Neural cell (in vitro differentiated cells): Measurements from ENCODE around the gene KATNAL1. TPM values are rescaled to one million over a fixed set of nuclear protein-coding genes. Genes with fewer than 3 reads are reported as not detected.

ENCODE experiments used
- H2AFZ ChIP-seq: fragments of 200-600, 300-800 bp; sonication (generic), shearing (Covaris generic); 2 replicates; pipeline ENCODE4 v1.6.0; 2014; ENCODE audit warnings: low read depth, mild to moderate bottlenecking, antibody characterized with exemption, low read length, moderate library complexity
- H3F3A ChIP-seq: fragments of 200-600 bp; shearing (Covaris generic); 2 replicates; pipeline ENCODE4 v1.6.1; 2016; ENCODE audit warnings: mild to moderate bottlenecking, moderate library complexity, mixed read lengths, antibody characterized with exemption, low read length; ENCODE audit not compliant: insufficient read depth, poor library complexity, severe bottlenecking
- H3K27ac ChIP-seq: fragments of 200-600, 300-800 bp; sonication (generic), shearing (Covaris generic); 2 replicates; pipeline ENCODE4 v1.5.1; 2014; ENCODE audit warnings: mild to moderate bottlenecking, low read length, moderate library complexity
- H3K27me3 ChIP-seq: fragments of 300-800, 200-600 bp; sonication (generic), shearing (Covaris generic); 2 replicates; pipeline ENCODE4 v1.6.0; 2014; ENCODE audit warnings: mild to moderate bottlenecking, low read depth, low read length, moderate library complexity; ENCODE audit not compliant: insufficient read depth
- H3K36me3 ChIP-seq: fragments of 300-800, 200-600 bp; sonication (generic), shearing (Covaris generic); 2 replicates; pipeline ENCODE4 v1.5.1; 2014; ENCODE audit warnings: mild to moderate bottlenecking, antibody characterized with exemption, low read length, moderate library complexity; ENCODE audit not compliant: insufficient read depth
- H3K4me2 ChIP-seq: fragments of 300-800, 200-600 bp; sonication (generic), shearing (Covaris generic); 2 replicates; pipeline ENCODE4 v1.6.0; 2014; ENCODE audit warnings: mild to moderate bottlenecking, low read length
- H3K4me3 ChIP-seq: fragments of 300-800, 200-600 bp; sonication (generic), shearing (Covaris generic); 2 replicates; pipeline ENCODE4 v1.5.1; 2014; ENCODE audit warnings: mild to moderate bottlenecking, low read length, moderate library complexity
- H3K79me2 ChIP-seq: fragments of 200-600 bp; shearing (Covaris generic); replicated peaks from 2 replicates; pipeline ENCODE4 v1.6.0; 2014; ENCODE audit warnings: mild to moderate bottlenecking, low read length, moderate library complexity; ENCODE audit not compliant: insufficient read depth
- H3K9ac ChIP-seq: fragments of 300-800, 200-600 bp; sonication (generic), shearing (Covaris generic); 2 replicates; pipeline ENCODE4 v1.6.1; 2016; ENCODE audit warnings: mild to moderate bottlenecking, low read length, mixed read lengths
- H3K9me2 ChIP-seq: fragments of 200-600 bp; shearing (Covaris generic); 2 replicates; pipeline ENCODE4 v1.6.1; 2016; ENCODE audit warnings: mild to moderate bottlenecking, low read length, mixed read lengths; ENCODE audit not compliant: insufficient read depth
- H3K9me3 ChIP-seq: fragments of 200-600, 300-800 bp; sonication (generic), shearing (Covaris generic); 2 replicates; pipeline ENCODE4 v1.6.1; 2016; ENCODE audit warnings: mild to moderate bottlenecking, mixed run types, low read length, moderate library complexity, mixed read lengths
- H4K20me1 ChIP-seq: fragments of 200-600 bp; shearing (Covaris generic); 2 replicates; pipeline ENCODE4 v1.6.1; 2016; ENCODE audit warnings: mild to moderate bottlenecking, mixed run types; ENCODE audit not compliant: insufficient read depth
- CTCF ChIP-seq: fragments of 450-650 bp; IDR thresholded peaks from 2 replicates; pipeline ENCODE4 v1.5.1; 2014; ENCODE audit warnings: antibody characterized with exemption, mild to moderate bottlenecking, moderate library complexity; ENCODE audit not compliant: poor library complexity, severe bottlenecking
- EP300 ChIP-seq: fragments of 450-650 bp; conservative IDR thresholded peaks from 2 replicates; pipeline ENCODE4 v1.6.1; 2014; ENCODE audit warnings: antibody characterized with exemption, mild to moderate bottlenecking, moderate library complexity; ENCODE audit not compliant: poor library complexity, severe bottlenecking
- EZH2 ChIP-seq: fragments of 200-600, 300-800 bp; shearing (Covaris generic), sonication (generic); IDR thresholded peaks from 2 replicates; pipeline ENCODE4 v1.6.1; 2014; ENCODE audit warnings: antibody characterized with exemption, low read length, borderline replicate concordance, mild to moderate bottlenecking; ENCODE audit not compliant: insufficient read depth, poor library complexity, severe bottlenecking
- MXI1 ChIP-seq: fragments of 450-650 bp; conservative IDR thresholded peaks from 2 replicates; pipeline ENCODE4 v1.6.1; 2014; ENCODE audit warnings: antibody characterized with exemption, mild to moderate bottlenecking; ENCODE audit not compliant: poor library complexity, severe bottlenecking
- POLR2AphosphoS5 ChIP-seq: IDR thresholded peaks from 2 replicates; pipeline ENCODE4 v1.6.1; 2012
- RAD21 ChIP-seq: fragments of 450-650 bp; conservative IDR thresholded peaks from 2 replicates; pipeline ENCODE4 v1.6.1; 2014; ENCODE audit warnings: antibody characterized with exemption, mild to moderate bottlenecking, moderate library complexity
- REST ChIP-seq: IDR thresholded peaks from 2 replicates; pipeline ENCODE4 v1.6.1; 2012; ENCODE audit warnings: borderline replicate concordance
- SMC3 ChIP-seq: fragments of 450-650 bp; conservative IDR thresholded peaks from 2 replicates; pipeline ENCODE4 v1.6.1; 2014; ENCODE audit warnings: antibody characterized with exemption, mild to moderate bottlenecking, moderate library complexity; ENCODE audit not compliant: poor library complexity
- TAF1 ChIP-seq: IDR thresholded peaks from 2 replicates; pipeline ENCODE4 v1.6.1; 2012; ENCODE audit warnings: low read depth
- polyA plus RNA-seq: library from polyadenylated mRNA; depleted of rRNA; stranded (reverse); fragments of >200 nt; gene quantifications from 2 replicates; pipeline ENCODE4 v1.2.3, GENCODE V29; 2014

KATNAL1 gene
- polyA plus RNA-seq, 1 donor from 2014 or later: 24.9 TPM

DNA sequence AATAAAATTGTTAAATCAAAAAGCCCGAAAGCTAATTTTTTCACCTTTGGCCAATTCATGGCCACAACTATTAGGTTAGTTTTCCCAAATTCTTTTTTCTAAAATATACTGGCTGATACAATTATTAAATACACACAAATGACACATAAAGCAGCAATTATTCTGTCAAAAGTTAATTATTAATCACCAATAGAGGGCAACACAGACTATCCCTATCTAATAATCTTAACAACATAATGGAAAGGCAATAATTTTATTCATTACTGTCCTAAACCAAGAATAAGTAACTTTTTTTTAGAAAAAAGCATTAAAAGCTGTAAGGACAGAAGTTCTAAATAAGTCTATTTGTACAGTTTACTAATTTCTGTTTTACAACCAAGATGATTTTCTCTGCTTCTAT lies 51.7 kb downstream of the KATNAL1 start:
- Histone ChIP-seq H3K4me2 (no peak overlapping the region), H3F3A (no peaks in the 10 kb centered on the region), H3K36me3 (no peaks in the 10 kb centered on the region), H3K9me2 (no peaks in the 10 kb centered on the region), H3K79me2 (no peaks in the 10 kb centered on the region), H3K4me3 (no peak overlapping the region), H3K27ac (no peak overlapping the region), H3K27me3 (no peaks in the 10 kb centered on the region), H3K9me3 (no peaks in the 10 kb centered on the region), H3K9ac (no peak overlapping the region), H2AFZ (no peak overlapping the region), H4K20me1 (no peaks in the 10 kb centered on the region)
- TF ChIP-seq RAD21: no peak
- no peak for TF ChIP-seq EZH2
- no peak for TF ChIP-seq EP300
- TF ChIP-seq MXI1: no peak
- TF ChIP-seq CTCF: no peak
- TF ChIP-seq REST: no peak
- TF ChIP-seq SMC3: no peak
- TF ChIP-seq TAF1: no peak
- TF ChIP-seq POLR2AphosphoS5: no peak

- no peaks in the 10 kb centered on the region for H3K9me3 ChIP-seq
- H3F3A ChIP-seq: no peaks in the 10 kb centered on the region
- no peaks in the 10 kb centered on the region for H3K27me3 ChIP-seq
- H2AFZ ChIP-seq: no peak overlapping the region
- no peak overlapping the region for H3K4me3 ChIP-seq
- no peaks in the 10 kb centered on the region for H3K79me2 ChIP-seq
- H3K9ac ChIP-seq: no peak overlapping the region
- no peak overlapping the region for H3K4me2 ChIP-seq
- no peaks in the 10 kb centered on the region for H4K20me1 ChIP-seq
- no peak overlapping the region for H3K27ac ChIP-seq
- H3K9me2 ChIP-seq: no peaks in the 10 kb centered on the region
- no peaks in the 10 kb centered on the region for H3K36me3 ChIP-seq
- TF ChIP-seq EZH2 (no peak), EP300 (no peak), TAF1 (no peak), REST (no peak), MXI1 (no peak), RAD21 (no peak), CTCF (no peak), SMC3 (no peak), POLR2AphosphoS5 (no peak)
These were observed 53.5 kb downstream of the KATNAL1 start for GRCh38 chr13:30253830-30254229.
